ENCODE results near the gene SMYD3. TPM values are rescaled to one million over a fixed set of nuclear protein-coding genes. Genes with fewer than 3 reads are reported as not detected.

Gene SMYD3
- polyA plus RNA-seq, 1 donor from 2014 or later, result 48.6 TPM

- Histone ChIP-seq H3F3A (ENCODE audit: insufficient read depth, low read length, poor library complexity, severe bottlenecking) (no peaks in the 10 kb centered on the region), H3K4me3 (ENCODE audit: low read length) (no peak overlapping the region), H3K36me3 (ENCODE audit: insufficient read depth, low read length) (no peaks in the 10 kb centered on the region), H3K9me2 (ENCODE audit: insufficient read depth, low read length) (no peaks in the 10 kb centered on the region), H3K27me3 (ENCODE audit: insufficient read depth, low read depth, low read length) (no peaks in the 10 kb centered on the region), H4K20me1 (ENCODE audit: insufficient read depth) (no peaks in the 10 kb centered on the region), H3K27ac (ENCODE audit: low read length) (no peak overlapping the region), H2AFZ (ENCODE audit: low read depth, low read length) (no peak overlapping the region), H3K79me2 (replicated peaks; ENCODE audit: insufficient read depth, low read length) (no peaks in the 10 kb centered on the region), H3K9me3 (ENCODE audit: low read length) (no peaks in the 10 kb centered on the region), H3K9ac (ENCODE audit: low read length) (no peak overlapping the region), H3K4me2 (ENCODE audit: low read length) (no peak overlapping the region)
- TF ChIP-seq, protein P1, sequence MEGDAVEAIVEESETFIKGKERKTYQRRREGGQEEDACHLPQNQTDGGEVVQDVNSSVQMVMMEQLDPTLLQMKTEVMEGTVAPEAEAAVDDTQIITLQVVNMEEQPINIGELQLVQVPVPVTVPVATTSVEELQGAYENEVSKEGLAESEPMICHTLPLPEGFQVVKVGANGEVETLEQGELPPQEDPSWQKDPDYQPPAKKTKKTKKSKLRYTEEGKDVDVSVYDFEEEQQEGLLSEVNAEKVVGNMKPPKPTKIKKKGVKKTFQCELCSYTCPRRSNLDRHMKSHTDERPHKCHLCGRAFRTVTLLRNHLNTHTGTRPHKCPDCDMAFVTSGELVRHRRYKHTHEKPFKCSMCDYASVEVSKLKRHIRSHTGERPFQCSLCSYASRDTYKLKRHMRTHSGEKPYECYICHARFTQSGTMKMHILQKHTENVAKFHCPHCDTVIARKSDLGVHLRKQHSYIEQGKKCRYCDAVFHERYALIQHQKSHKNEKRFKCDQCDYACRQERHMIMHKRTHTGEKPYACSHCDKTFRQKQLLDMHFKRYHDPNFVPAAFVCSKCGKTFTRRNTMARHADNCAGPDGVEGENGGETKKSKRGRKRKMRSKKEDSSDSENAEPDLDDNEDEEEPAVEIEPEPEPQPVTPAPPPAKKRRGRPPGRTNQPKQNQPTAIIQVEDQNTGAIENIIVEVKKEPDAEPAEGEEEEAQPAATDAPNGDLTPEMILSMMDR (IDR thresholded peaks at IDR 0.05; ENCODE audit: poor library complexity, severe bottlenecking), result no peak
- TF ChIP-seq SMC3 (conservative IDR thresholded peaks at IDR 0.05; ENCODE audit: poor library complexity), result no peak
- TF ChIP-seq REST (IDR thresholded peaks at IDR 0.05; ENCODE audit: borderline replicate concordance), result no peak
- TF ChIP-seq RAD21 (conservative IDR thresholded peaks at IDR 0.05), result no peak
- TF ChIP-seq EZH2 (IDR thresholded peaks at IDR 0.05; ENCODE audit: borderline replicate concordance, insufficient read depth, low read length, poor library complexity, severe bottlenecking), result no peak
- TF ChIP-seq MXI1 (conservative IDR thresholded peaks at IDR 0.05; ENCODE audit: poor library complexity, severe bottlenecking), result no peak
- no peak for TF ChIP-seq POLR2AphosphoS5 (IDR thresholded peaks at IDR 0.05)
- no peak for TF ChIP-seq TAF1 (IDR thresholded peaks at IDR 0.05; ENCODE audit: low read depth)
- TF ChIP-seq EP300 (conservative IDR thresholded peaks at IDR 0.05; ENCODE audit: poor library complexity, severe bottlenecking), result no peak
Measured at GRCh38 chr1:246169486-246169885, 337.6 kb downstream of the SMYD3 start.

DNA sequence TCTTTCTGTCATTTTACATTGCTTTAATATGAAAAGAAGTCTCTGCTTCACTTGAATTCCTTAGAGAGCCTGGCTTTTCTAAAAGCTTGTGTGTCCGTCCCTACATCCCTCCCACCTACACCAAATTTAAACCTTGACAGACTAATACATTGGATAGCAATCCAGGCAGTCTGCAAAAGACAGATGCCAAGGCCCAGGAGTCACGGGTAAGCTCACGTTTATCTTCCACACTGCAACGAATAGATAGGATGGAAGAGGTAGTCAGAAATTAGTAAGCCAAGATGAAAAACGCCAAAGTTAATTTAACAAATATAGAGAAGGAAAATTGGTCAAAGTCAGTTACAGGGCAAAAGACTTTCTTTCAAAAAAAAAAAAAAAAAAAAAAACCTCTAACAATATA lies 338.1 kb downstream of the SMYD3 start:
- no peak overlapping the region for H2AFZ ChIP-seq (ENCODE audit: low read depth, low read length)
- no peak overlapping the region for H3K27ac ChIP-seq (ENCODE audit: low read length)
- TF ChIP-seq, protein P1 (IDR thresholded peaks at IDR 0.05; ENCODE audit: poor library complexity, severe bottlenecking), result no peak
- TF ChIP-seq REST (IDR thresholded peaks at IDR 0.05; ENCODE audit: borderline replicate concordance) (no peak), EP300 (conservative IDR thresholded peaks at IDR 0.05; ENCODE audit: poor library complexity, severe bottlenecking) (no peak), SMC3 (conservative IDR thresholded peaks at IDR 0.05; ENCODE audit: poor library complexity) (no peak), RAD21 (conservative IDR thresholded peaks at IDR 0.05) (no peak), MXI1 (conservative IDR thresholded peaks at IDR 0.05; ENCODE audit: poor library complexity, severe bottlenecking) (no peak), EZH2 (IDR thresholded peaks at IDR 0.05; ENCODE audit: borderline replicate concordance, insufficient read depth, low read length, poor library complexity, severe bottlenecking) (no peak), POLR2AphosphoS5 (IDR thresholded peaks at IDR 0.05) (no peak), TAF1 (IDR thresholded peaks at IDR 0.05; ENCODE audit: low read depth) (no peak)
- no peaks in the 10 kb centered on the region for H3K79me2 ChIP-seq (replicated peaks; ENCODE audit: insufficient read depth, low read length)
- no peak overlapping the region for H3K4me2 ChIP-seq (ENCODE audit: low read length)
- no peaks in the 10 kb centered on the region for H4K20me1 ChIP-seq (ENCODE audit: insufficient read depth)
- H3K36me3 ChIP-seq (ENCODE audit: insufficient read depth, low read length), result no peaks in the 10 kb centered on the region
- no peaks in the 10 kb centered on the region for H3K9me3 ChIP-seq (ENCODE audit: low read length)
- H3K9ac ChIP-seq (ENCODE audit: low read length), result no peak overlapping the region
- no peaks in the 10 kb centered on the region for H3K9me2 ChIP-seq (ENCODE audit: insufficient read depth, low read length)
- no peak overlapping the region for H3K4me3 ChIP-seq (ENCODE audit: low read length)
- no peaks in the 10 kb centered on the region for H3F3A ChIP-seq (ENCODE audit: insufficient read depth, low read length, poor library complexity, severe bottlenecking)
- no peaks in the 10 kb centered on the region for H3K27me3 ChIP-seq (ENCODE audit: insufficient read depth, low read depth, low read length)

Measured in neural cell (in vitro differentiated cells).